Upper lobe of right lung (tissue), 1 donor: ENCODE data around the gene PIM1. TPM values are rescaled to one million over a fixed set of nuclear protein-coding genes. Genes with fewer than 3 reads are reported as not detected.

Experiments used
- ATAC-seq: fragments of 200-7000 bp; cut with Tn5 transposase; one replicate; pipeline ENCODE4 v1.9.1; 2020; ENCODE audit warnings: mild to moderate bottlenecking, moderate library complexity
- DNase-seq: peaks from one replicate; pipeline ENCODE4 v3.0.0-alpha.2; 2020
- H3K27ac ChIP-seq: fragments of 200-600 bp; one replicate; pipeline ENCODE4 v1.8.0; 2022
- H3K27me3 ChIP-seq: fragments of 200-600 bp; one replicate; pipeline ENCODE4 v1.8.0; 2022; ENCODE audit warnings: mild to moderate bottlenecking
- H3K36me3 ChIP-seq: fragments of 200-600 bp; one replicate; pipeline ENCODE4 v1.8.0; 2022
- H3K4me1 ChIP-seq: fragments of 200-600 bp; one replicate; pipeline ENCODE4 v1.8.0; 2022
- H3K4me3 ChIP-seq: fragments of 200-600 bp; one replicate; pipeline ENCODE4 v1.8.0; 2022; ENCODE audit warnings: mild to moderate bottlenecking
- H3K9me3 ChIP-seq: fragments of 200-600 bp; one replicate; pipeline ENCODE4 v1.8.0; 2022
- intact Hi-C: fragments of 100-400 bp; cut with DNase I; formaldehyde crosslinking; loops from one replicate; pipeline ENCODE4 v1.11.0; 2022
- total RNA-seq: library from RNA; stranded (reverse); fragmentation: NEBNext Ultra II Directional; extraction: Animal tissue kit (Norgen Biotek cat#: 25700); gene quantifications from one replicate; pipeline ENCODE4 v1.2.1, GENCODE V29; 2021
- TF ChIP-seq, protein P1 (sequence below): fragments of 200-600 bp; IDR thresholded peaks from one replicate; pipeline ENCODE4 v1.8.0; 2022; ENCODE audit warnings: antibody characterized with exemption
- donor health status: DM: no; HTN: yes; CAD: no; lungs with severe emphysema.

PIM1 gene
- total RNA-seq, 1 donor from 2014 or later = 55.3 TPM

DNA sequence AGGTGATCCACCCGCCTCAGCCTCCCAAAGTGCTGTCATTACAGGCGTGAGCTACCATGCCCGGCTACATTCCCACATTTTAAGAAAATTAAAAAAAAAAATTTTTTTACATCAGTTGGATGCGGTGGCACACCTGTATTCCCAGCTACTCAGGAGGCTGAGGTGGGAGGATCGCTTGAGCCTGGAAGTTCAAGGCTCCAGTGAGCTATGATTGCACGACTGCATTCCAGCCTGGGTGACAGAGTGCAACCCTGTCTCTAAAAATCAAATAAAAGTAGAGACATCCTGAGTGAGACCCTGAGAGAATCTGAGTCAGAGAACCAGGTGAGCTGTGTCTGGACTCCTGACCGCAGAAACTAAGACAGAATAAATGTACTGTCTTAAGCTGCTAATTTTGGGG, 38.8 kb downstream of the PIM1 start:
- Histone ChIP-seq H3K36me3 (no peaks in the 10 kb centered on the region), H3K27ac (no peak overlapping the region), H3K9me3 (no peaks in the 10 kb centered on the region), H3K27me3 (no peaks in the 10 kb centered on the region), H3K4me3 (no peak overlapping the region), H3K4me1 (peaks cover 18% of the 10 kb centered on the region)
- DNase-seq (no peak), ATAC-seq (no peak)
- TF ChIP-seq, protein P1, sequence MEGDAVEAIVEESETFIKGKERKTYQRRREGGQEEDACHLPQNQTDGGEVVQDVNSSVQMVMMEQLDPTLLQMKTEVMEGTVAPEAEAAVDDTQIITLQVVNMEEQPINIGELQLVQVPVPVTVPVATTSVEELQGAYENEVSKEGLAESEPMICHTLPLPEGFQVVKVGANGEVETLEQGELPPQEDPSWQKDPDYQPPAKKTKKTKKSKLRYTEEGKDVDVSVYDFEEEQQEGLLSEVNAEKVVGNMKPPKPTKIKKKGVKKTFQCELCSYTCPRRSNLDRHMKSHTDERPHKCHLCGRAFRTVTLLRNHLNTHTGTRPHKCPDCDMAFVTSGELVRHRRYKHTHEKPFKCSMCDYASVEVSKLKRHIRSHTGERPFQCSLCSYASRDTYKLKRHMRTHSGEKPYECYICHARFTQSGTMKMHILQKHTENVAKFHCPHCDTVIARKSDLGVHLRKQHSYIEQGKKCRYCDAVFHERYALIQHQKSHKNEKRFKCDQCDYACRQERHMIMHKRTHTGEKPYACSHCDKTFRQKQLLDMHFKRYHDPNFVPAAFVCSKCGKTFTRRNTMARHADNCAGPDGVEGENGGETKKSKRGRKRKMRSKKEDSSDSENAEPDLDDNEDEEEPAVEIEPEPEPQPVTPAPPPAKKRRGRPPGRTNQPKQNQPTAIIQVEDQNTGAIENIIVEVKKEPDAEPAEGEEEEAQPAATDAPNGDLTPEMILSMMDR = no peak
- intact Hi-C loops = loop anchor here (10.0 kb wide), 1 partner anchor 184 kb away; no protein-coding TSS in a partner anchor

DNA sequence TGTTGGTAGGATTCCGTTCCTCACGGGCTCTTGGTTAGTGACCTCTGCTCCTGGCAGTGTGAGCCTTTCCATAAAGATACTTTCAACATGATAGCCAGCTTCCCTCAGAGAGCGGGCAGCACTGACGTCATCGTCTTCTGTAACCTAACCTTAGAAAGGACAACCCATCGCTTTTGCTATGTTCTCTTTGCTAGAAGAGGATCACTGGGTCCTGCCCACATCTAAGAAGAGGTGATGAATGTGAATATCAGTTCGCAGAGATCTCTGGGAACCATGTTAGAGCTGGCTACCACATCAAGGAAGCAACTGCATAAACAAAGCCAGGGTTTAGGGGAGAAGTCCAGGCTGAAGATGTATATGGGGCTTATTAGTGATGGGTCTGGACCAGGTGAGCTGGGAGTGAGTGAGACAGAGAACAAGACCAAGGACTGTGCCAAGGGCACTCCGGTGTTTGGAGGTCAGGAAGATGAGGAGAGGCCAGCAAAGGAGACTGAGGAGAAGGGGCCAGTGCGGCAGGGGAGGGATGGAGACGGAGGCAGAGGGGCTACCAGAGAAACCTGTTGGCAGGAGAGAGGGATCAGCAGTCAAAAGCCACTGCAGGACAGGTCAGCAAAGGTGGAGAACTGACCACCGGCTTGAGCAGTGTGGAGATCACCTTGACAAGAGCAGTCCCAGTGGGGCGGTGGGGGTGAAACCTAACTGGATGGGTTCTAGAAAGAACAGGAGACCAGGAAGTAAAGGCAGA, 39.7 kb downstream of the PIM1 start:
- no peaks in the 10 kb centered on the region for H3K9me3 ChIP-seq
- intact Hi-C loops = loop anchor here (10.0 kb wide), 1 partner anchor 185 kb away; no protein-coding TSS in a partner anchor
- H3K4me3 ChIP-seq = no peak overlapping the region
- TF ChIP-seq, protein P1 = no peak
- no peaks in the 10 kb centered on the region for H3K36me3 ChIP-seq
- no peak overlapping the region for H3K27ac ChIP-seq
- DNase-seq (no peak), ATAC-seq (no peak)
- H3K4me1 ChIP-seq = peaks cover 18% of the 10 kb centered on the region
- H3K27me3 ChIP-seq = no peaks in the 10 kb centered on the region

DNA sequence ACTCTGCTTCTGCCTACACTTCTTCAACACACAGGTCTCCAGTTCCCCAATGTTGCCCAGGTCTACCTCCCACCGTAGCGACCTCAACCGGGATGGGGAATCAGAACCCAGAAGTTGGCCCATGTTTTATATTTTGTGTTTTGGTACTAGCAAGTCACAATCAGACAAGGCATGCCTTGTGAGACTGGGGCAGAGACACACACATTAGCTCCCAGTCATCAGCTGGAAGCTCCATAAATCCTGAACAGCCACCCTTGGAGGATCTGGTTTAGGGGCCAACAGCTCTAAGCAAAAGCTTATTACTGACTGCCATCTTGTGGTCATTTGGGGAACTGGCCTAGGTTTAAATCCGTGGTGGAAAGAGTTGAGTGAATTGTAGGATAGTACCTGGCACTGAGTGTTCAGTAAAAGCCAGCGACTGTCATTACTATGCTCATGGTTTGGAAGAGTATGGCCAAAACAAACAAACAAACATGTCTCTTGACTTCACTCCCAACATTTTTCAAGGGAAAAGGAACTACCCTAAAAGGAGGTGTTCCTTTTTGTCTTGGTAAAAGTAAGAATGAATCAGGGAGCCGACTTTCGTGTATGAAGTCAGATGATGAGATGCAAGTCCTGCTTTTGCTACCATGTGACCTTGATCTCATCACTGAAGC, 40.5 kb downstream of the PIM1 start:
- Histone ChIP-seq H3K9me3 (no peaks in the 10 kb centered on the region), H3K27ac (no peak overlapping the region), H3K36me3 (no peaks in the 10 kb centered on the region), H3K27me3 (no peaks in the 10 kb centered on the region), H3K4me3 (no peak overlapping the region), H3K4me1 (peaks cover 13% of the 10 kb centered on the region)
- peak; percentile 87 for ATAC-seq
- DNase-seq = no peak
- TF ChIP-seq, protein P1 = peak; percentile 96
- intact Hi-C loops = no loop called here

DNA sequence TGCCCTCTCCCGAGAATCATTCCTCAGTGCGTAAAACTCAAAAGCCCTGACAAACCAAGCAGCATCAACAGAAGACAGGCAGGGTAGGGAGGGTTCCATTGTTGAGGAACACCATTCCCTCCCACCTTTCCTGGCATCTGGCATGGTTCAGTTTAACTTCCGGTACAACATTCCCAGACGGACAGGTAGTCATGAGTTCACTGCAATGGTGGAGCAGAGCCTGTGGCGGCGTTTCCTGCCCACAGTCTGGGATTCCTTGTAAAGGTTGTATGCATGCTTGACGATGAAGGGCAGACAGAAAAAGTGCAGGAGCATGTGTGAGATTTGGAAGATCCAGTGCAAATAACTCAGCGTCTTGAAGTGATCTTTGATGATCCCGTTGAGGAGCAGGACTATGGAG, 42.3 kb downstream of the PIM1 start:
- no peaks in the 10 kb centered on the region for H3K9me3 ChIP-seq
- no peak overlapping the region for H3K4me3 ChIP-seq
- ATAC-seq = no peak
- TF ChIP-seq, protein P1 = no peak
- no peak for DNase-seq
- peaks cover 9% of the 10 kb centered on the region for H3K4me1 ChIP-seq
- no peaks in the 10 kb centered on the region for H3K27me3 ChIP-seq
- intact Hi-C loops = no loop called here
- H3K27ac ChIP-seq = no peak overlapping the region
- H3K36me3 ChIP-seq = no peaks in the 10 kb centered on the region

DNA sequence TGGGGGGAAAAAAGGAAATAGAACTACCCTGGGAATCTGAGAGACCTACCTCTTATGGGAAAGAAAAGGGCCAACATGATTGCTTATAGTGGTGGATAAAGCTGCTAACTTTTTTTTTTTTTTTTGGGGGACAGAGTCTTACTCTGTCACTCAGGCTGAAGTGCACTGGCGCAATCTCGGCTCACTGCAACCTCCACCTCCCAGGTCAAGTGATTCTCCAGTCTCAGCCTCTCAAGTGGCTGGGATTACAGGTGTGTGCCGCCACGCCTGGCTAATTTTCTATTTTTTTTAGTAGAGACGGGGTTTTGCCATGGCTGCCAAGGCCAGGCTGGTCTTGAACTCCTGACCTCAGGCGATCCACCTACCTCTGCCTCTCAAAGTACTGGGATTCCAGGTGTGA, 48.1 kb downstream of the PIM1 start:
- Histone ChIP-seq H3K4me1 (peaks cover 3% of the 10 kb centered on the region), H3K9me3 (no peaks in the 10 kb centered on the region), H3K27ac (no peak overlapping the region), H3K4me3 (no peak overlapping the region), H3K27me3 (no peaks in the 10 kb centered on the region), H3K36me3 (no peaks in the 10 kb centered on the region)
- TF ChIP-seq, protein P1 = no peak
- intact Hi-C loops = no loop called here
- DNase-seq (no peak), ATAC-seq (no peak)
